HCT116 (cell line): Measurements from ENCODE around the gene THSD7A. TPM values are rescaled to one million over a fixed set of nuclear protein-coding genes. Genes with fewer than 3 reads are reported as not detected.

Source experiments
- ATAC-seq: fragments of 200-7000 bp; cut with Tn5 transposase; 2 replicates; pipeline ENCODE4 v1.9.1; 2020; ENCODE audit warnings: mild to moderate bottlenecking, moderate library complexity
- BruUV-seq: library from RNA; stranded (reverse); fragments of 400-500 nt; replicated peaks from 2 replicates; lab custom pipeline; 2021; lab: Mats Ljungman, UMichigan
- CTCF ChIA-PET: fragments of 300-600 bp; sonication (Branson Sonifier 250); formaldehyde crosslinking; loops from one replicate; lab custom pipeline; 2021; ENCODE audit warnings: antibody characterized with exemption; lab: Charles Lee
- POLR2A ChIA-PET: fragments of 300-600, 350-600 bp; sonication (Branson Sonifier 250); formaldehyde crosslinking; loops from one replicate; lab custom pipeline; 2021; ENCODE audit warnings: antibody characterized with exemption; lab: Charles Lee
- RAD21 ChIA-PET, 2 experiments: fragments of 300-600 bp; sonication (Branson Sonifier 250); formaldehyde crosslinking; loops; one replicate each; lab custom pipeline; 2023; ENCODE audit warnings: low total read pairs in 2 of 2; ENCODE audit not compliant: uncharacterized antibody in 2 of 2, unreplicated experiment in 2 of 2, low non-redundant PET in 1 of 2; lab: Charles Lee
- DNase-seq: peaks from one replicate; pipeline ENCODE4 v3.0.0-alpha.2; 2010; ENCODE audit warnings: low read depth, low spot score
- H2AFZ ChIP-seq: fragments of 200-600 bp; shearing (Covaris generic), sonication (generic); 2 replicates; pipeline ENCODE4 v1.6.1; 2017; ENCODE audit warnings: low read depth, mixed run types, mixed read lengths, antibody characterized with exemption, low read length; ENCODE audit not compliant: poor library complexity, severe bottlenecking
- H3K27ac ChIP-seq: 2 replicates; pipeline ENCODE4 v1.5.1; 2012; ENCODE audit warnings: low read depth, low read length
- H3K27me3 ChIP-seq: fragments of 200-600 bp; sonication (generic); 2 replicates; pipeline ENCODE4 v1.6.1; 2016; ENCODE audit warnings: mixed run types, low read length, mixed read lengths; ENCODE audit not compliant: insufficient read depth
- H3K36me3 ChIP-seq, 2 experiments: fragments of 200-500 bp in 1 of 2; fragments of 200-600 bp in 1 of 2; sonication (Bioruptor generic) in 1 of 2; sonication (generic) in 1 of 2; 2 replicates each; pipeline versions ENCODE4 v1.5.1 to v1.6.1; 2014 to 2016; ENCODE audit warnings: low read length in 2 of 2, inconsistent platforms in 1 of 2, mixed read lengths in 1 of 2, mixed run types in 1 of 2; ENCODE audit not compliant: insufficient read depth in 2 of 2, control insufficient read depth in 1 of 2
- H3K4me1 ChIP-seq, 2 experiments: fragments of 200-600 bp in 1 of 2; sonication (generic) in 1 of 2; 2 replicates each; pipeline versions ENCODE4 v1.5.1 to v1.6.1; 2012 to 2017; ENCODE audit warnings: low read length in 2 of 2, inconsistent platforms in 1 of 2, mild to moderate bottlenecking in 1 of 2, mixed read lengths in 1 of 2, mixed run types in 1 of 2, moderate library complexity in 1 of 2; ENCODE audit not compliant: insufficient read depth in 2 of 2, control insufficient read depth in 1 of 2
- H3K4me2 ChIP-seq: fragments of 200-600 bp; sonication (generic); 2 replicates; pipeline ENCODE4 v1.6.1; 2017; ENCODE audit warnings: mixed run types, low read length, mixed read lengths
- H3K4me3 ChIP-seq, 2 experiments: fragments of 200-600 bp in 1 of 2; sonication (generic) in 1 of 2; replicated peaks in 1 of 2; 2 replicates each; pipeline ENCODE4 v1.5.1; 2011 to 2016; ENCODE audit warnings: low read length in 2 of 2, control low read depth in 1 of 2, low read depth in 1 of 2, mild to moderate bottlenecking in 1 of 2, mixed read lengths in 1 of 2, mixed run types in 1 of 2
- H3K79me2 ChIP-seq: fragments of 200-600 bp; sonication (generic); 2 replicates; pipeline ENCODE4 v1.6.1; 2017; ENCODE audit warnings: mild to moderate bottlenecking, mixed run types, low read length, moderate library complexity, mixed read lengths; ENCODE audit not compliant: insufficient read depth
- H3K9ac ChIP-seq: fragments of 200-600 bp; sonication (generic); 2 replicates; pipeline ENCODE4 v1.6.1; 2016; ENCODE audit warnings: low read length, mixed read lengths
- H3K9me2 ChIP-seq: fragments of 200-600 bp; sonication (generic), shearing (Covaris generic); 2 replicates; pipeline ENCODE4 v1.6.1; 2017; ENCODE audit warnings: mixed run types, mild to moderate bottlenecking, moderate library complexity; ENCODE audit not compliant: insufficient read depth
- H3K9me3 ChIP-seq, 2 experiments: fragments of 200-500 bp in 1 of 2; fragments of 200-600 bp in 1 of 2; sonication (Bioruptor generic) in 1 of 2; sonication (generic) in 1 of 2; 2 replicates each; pipeline ENCODE4 v1.6.1; 2014 to 2017; ENCODE audit warnings: low read length in 2 of 2, mixed read lengths in 2 of 2, inconsistent platforms in 1 of 2, low read depth in 1 of 2, mild to moderate bottlenecking in 1 of 2, mixed run types in 1 of 2, moderate library complexity in 1 of 2; ENCODE audit not compliant: control insufficient read depth in 1 of 2, insufficient read depth in 1 of 2
- H4K20me1 ChIP-seq: fragments of 200-600 bp; sonication (generic), shearing (Covaris generic); 2 replicates; pipeline ENCODE4 v1.6.1; 2017; ENCODE audit warnings: mixed run types, mild to moderate bottlenecking, moderate library complexity; ENCODE audit not compliant: insufficient read depth
- CBX3 ChIP-seq: IDR thresholded peaks from 2 replicates; pipeline ENCODE4 v1.6.1; 2012; ENCODE audit warnings: low read depth
- CTCF ChIP-seq, 3 experiments: fragments of 200-600 bp in 1 of 3; sonication (generic) in 1 of 3; IDR thresholded peaks in 2 of 3; conservative IDR thresholded peaks in 1 of 3; 2 replicates each; pipeline ENCODE4 v1.5.1; 2012 to 2017; ENCODE audit warnings: low read depth in 2 of 3, low read length in 2 of 3, antibody characterized with exemption in 1 of 3, borderline replicate concordance in 1 of 3, control low read depth in 1 of 3, mild to moderate bottlenecking in 1 of 3, mixed read lengths in 1 of 3, mixed run types in 1 of 3, moderate library complexity in 1 of 3; ENCODE audit not compliant: insufficient read depth in 1 of 3
- EGR1 ChIP-seq: IDR thresholded peaks from 2 replicates; pipeline ENCODE4 v1.6.1; 2012; ENCODE audit warnings: low read depth
- EZH2 ChIP-seq: fragments of 200-600 bp; sonication (generic); IDR thresholded peaks from 2 replicates; pipeline ENCODE4 v1.6.1; 2017; ENCODE audit warnings: antibody characterized with exemption, mixed run types
- MAX ChIP-seq: IDR thresholded peaks from 2 replicates; pipeline ENCODE4 v1.6.1; 2012
- SIN3A ChIP-seq: IDR thresholded peaks from 2 replicates; pipeline ENCODE4 v1.6.1; 2012; ENCODE audit warnings: low read depth
- TCF7L2 ChIP-seq: IDR thresholded peaks from 2 replicates; pipeline ENCODE4 v1.7.0; 2011; ENCODE audit warnings: borderline replicate concordance, inconsistent platforms; ENCODE audit not compliant: insufficient read depth, insufficient read length; ENCODE audit errors: extremely low read depth
- ZBTB33 ChIP-seq: IDR thresholded peaks from 2 replicates; pipeline ENCODE4 v1.6.1; 2011; ENCODE audit warnings: mild to moderate bottlenecking, low read length, moderate library complexity; ENCODE audit not compliant: insufficient replicate concordance; ENCODE audit errors: extremely low read depth
- ZNF274 ChIP-seq: fragments of 200-500 bp; sonication (Bioruptor generic); IDR thresholded peaks from 2 replicates; pipeline ENCODE4 v1.6.1; 2014; ENCODE audit warnings: mild to moderate bottlenecking, low read depth, low read length, inconsistent platforms
- intact Hi-C: fragments of 100-400 bp; cut with micrococcal nuclease; formaldehyde crosslinking; loops from 2 replicates; pipeline ENCODE4 v1.10.0; 2022
- total RNA-seq: library from RNA; stranded (reverse); gene quantifications from one replicate; pipeline ENCODE4 v1.2.1, GENCODE V29; 2021; ENCODE audit not compliant: unreplicated experiment

Gene THSD7A
- total RNA-seq, 1 experiment from 2014 or later: 0.05 TPM

GRCh38 chr7:11865671-11866070, 33.7 kb upstream of the THSD7A start:
- DNase-seq (no peak), ATAC-seq (no peak)
- H3K4me3 ChIP-seq: no peak overlapping the region
- no peaks in the 10 kb centered on the region for H3K9me2 ChIP-seq
- no peak overlapping the region for H3K27ac ChIP-seq
- ChIA-PET CTCF (no interaction called here), RAD21 (no interaction called here), POLR2A (no interaction called here)
- peaks cover 0 to 5% of the 10 kb centered on the region in 2 experiments; a peak in 2 of 4 replicates for H3K9me3 ChIP-seq
- no peak overlapping the region for H2AFZ ChIP-seq
- intact Hi-C loops: no loop called here
- H3K4me2 ChIP-seq: no peak overlapping the region
- no peaks in the 10 kb centered on the region for H3K79me2 ChIP-seq
- no peaks in the 10 kb centered on the region for H3K27me3 ChIP-seq
- TF ChIP-seq TCF7L2 (no peak), CTCF (IDR thresholded peaks at IDR 0.05 in 2 of 3, conservative IDR thresholded peaks at IDR 0.05 in 1 of 3; ENCODE audit: borderline replicate concordance in 1 of 3, insufficient read depth in 1 of 3, low read depth in 2 of 3, low read length in 2 of 3) (no peak), MAX (no peak), ZNF274 (no peak), CBX3 (no peak), SIN3A (no peak), EZH2 (no peak), ZBTB33 (no peak), EGR1 (no peak)
- BruUV-seq: no TSS peak
- H3K36me3 ChIP-seq: no peaks in the 10 kb centered on the region
- H3K9ac ChIP-seq: no peak overlapping the region
- no peaks in the 10 kb centered on the region for H4K20me1 ChIP-seq
- no peaks in the 10 kb centered on the region for H3K4me1 ChIP-seq
